ENCODE results near the gene C4orf50. TPM values are rescaled to one million over a fixed set of nuclear protein-coding genes. Genes with fewer than 3 reads are reported as not detected.

Gene C4orf50
- total and polyA plus RNA-seq, 11 donors, result 0.05 to 0.11 TPM; not detected in 9

DNA sequence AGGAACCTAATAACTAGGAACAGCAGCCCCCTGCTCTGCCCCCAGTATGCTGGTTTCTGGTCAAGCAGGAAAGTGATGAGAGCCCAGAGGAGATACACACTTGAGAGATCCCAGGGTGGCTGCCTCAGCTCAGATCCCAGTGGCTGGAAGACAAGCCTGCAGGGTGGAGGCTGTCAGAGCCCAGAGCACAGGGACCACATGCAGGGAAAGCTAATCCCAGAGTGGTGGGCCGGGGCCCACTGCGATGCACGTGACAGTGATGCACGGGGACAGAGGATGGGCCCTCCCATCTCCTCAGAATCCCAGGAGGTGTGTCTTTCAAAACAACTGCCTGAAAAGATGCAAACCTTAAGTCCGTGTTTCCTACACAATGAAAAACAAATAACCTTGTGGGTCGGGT, 96.2 kb downstream of the C4orf50 start:
- H3K9me3 ChIP-seq, result no peaks in the 10 kb centered on the region
- peaks cover 0 to 65% (median 10%) of the 10 kb centered on the region in 9 donors for H3K27me3 ChIP-seq
- H3K36me3 ChIP-seq, result no peaks in the 10 kb centered on the region
- no peaks in the 10 kb centered on the region for H3K4me1 ChIP-seq
- no peak for DNase-seq
- TF ChIP-seq, protein P1, sequence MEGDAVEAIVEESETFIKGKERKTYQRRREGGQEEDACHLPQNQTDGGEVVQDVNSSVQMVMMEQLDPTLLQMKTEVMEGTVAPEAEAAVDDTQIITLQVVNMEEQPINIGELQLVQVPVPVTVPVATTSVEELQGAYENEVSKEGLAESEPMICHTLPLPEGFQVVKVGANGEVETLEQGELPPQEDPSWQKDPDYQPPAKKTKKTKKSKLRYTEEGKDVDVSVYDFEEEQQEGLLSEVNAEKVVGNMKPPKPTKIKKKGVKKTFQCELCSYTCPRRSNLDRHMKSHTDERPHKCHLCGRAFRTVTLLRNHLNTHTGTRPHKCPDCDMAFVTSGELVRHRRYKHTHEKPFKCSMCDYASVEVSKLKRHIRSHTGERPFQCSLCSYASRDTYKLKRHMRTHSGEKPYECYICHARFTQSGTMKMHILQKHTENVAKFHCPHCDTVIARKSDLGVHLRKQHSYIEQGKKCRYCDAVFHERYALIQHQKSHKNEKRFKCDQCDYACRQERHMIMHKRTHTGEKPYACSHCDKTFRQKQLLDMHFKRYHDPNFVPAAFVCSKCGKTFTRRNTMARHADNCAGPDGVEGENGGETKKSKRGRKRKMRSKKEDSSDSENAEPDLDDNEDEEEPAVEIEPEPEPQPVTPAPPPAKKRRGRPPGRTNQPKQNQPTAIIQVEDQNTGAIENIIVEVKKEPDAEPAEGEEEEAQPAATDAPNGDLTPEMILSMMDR (IDR thresholded peaks at IDR 0.05), result no peak
- TF ChIP-seq POLR2A (IDR thresholded peaks at IDR 0.05), result no peak
- ATAC-seq, result no peak
- intact Hi-C loops (cut with DNase I), result no loop called here
- no peak overlapping the region for H3K4me3 ChIP-seq
- H3K27ac ChIP-seq, result no peak overlapping the region
- WGBS, 4 donors, result 29 to 46% (median 45%) methylated on average over 6 of the region's 6 CpGs

DNA sequence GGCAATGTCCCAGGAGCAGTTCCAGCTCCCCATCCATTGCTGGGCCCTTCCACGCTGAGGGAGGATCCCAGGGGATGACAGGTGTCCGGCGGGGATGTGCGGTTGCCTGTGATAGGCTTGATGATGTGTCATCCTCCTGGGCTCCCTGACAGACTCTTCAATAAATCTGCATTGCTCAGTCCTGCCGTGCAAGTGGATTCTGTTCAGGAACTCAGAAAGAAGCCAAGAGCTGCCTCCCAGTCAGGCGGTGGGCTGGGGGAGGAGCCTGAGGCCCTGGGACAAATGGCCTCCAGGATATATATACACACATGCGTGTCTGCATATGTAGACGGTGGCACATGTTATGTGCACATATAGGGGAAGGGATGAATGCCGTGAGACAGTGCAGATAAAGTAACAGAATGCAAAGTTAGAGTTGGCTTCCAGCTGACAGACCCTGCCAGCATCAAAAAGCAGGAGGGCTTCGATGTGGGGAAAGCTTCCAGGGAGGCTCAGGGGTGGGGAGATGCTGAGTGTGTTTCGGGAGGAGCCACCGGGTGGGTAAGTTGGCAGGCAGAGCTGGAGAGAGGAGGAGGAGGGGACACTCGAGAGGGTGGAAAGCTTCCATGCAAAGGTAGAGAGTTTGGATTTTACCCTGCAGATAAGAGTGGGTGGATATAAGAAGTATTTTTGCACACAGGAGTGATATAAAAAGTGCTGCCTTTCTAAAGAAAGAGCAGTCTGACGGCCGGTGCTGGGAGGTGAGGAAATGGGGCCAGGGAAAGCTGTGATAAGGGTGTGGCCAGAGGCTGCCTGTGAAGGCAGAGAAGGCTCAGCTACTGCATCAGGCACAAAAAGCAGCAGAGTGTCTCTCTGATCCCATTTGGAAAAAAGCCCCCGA, 96.9 kb downstream of the C4orf50 start:
- TF ChIP-seq, protein P1 (IDR thresholded peaks at IDR 0.05), result no peak
- TF ChIP-seq POLR2A (IDR thresholded peaks at IDR 0.05), result no peak
- 24 to 45% (median 27%) methylated on average over 14 to 16 of the region's 16 CpGs for WGBS, 4 donors
- H3K27me3 ChIP-seq, result peaks cover 0 to 65% (median 10%) of the 10 kb centered on the region in 9 donors

DNA sequence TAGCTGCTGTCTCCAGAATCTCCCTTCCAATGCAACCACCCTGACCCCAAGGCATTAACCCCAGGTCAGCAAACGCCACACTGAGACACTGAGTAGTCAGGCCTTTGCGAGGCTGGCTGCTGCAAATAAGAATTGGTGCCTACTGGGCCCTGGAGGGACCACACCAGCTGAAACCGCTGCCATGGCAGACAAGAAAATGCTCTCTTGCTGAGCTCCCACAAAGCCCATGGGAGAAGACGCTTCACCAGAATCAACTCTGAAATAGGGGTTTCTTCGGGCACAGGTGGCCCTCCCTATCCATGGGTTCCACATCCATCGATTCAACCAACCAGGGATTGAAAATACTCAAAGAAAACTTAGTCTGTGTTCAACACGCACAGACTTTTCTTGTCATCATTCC, 98.7 kb downstream of the C4orf50 start:
- Histone ChIP-seq H3K4me1 (no peaks in the 10 kb centered on the region), H3K27ac (no peak overlapping the region), H3K27me3 (peaks cover 0 to 67% (median 10%) of the 10 kb centered on the region in 9 donors), H3K9me3 (no peaks in the 10 kb centered on the region), H3K36me3 (no peaks in the 10 kb centered on the region), H3K4me3 (no peak overlapping the region)
- 83 to 90% (median 87%) methylated on average over 7 of the region's 7 CpGs for WGBS, 4 donors
- no peak for ATAC-seq
- no peak for DNase-seq
- intact Hi-C loops (cut with DNase I), result no loop called here
- TF ChIP-seq, protein P1 (IDR thresholded peaks at IDR 0.05), result no peak
- TF ChIP-seq POLR2A (IDR thresholded peaks at IDR 0.05), result no peak

More for the DNA sequence above, 96.9 kb downstream of the C4orf50 start:
- no peak for DNase-seq
- Histone ChIP-seq H3K9me3 (no peaks in the 10 kb centered on the region), H3K4me1 (no peaks in the 10 kb centered on the region), H3K27ac (no peak overlapping the region), H3K4me3 (no peak overlapping the region), H3K36me3 (no peaks in the 10 kb centered on the region)
- intact Hi-C loops (cut with DNase I), result no loop called here
- no peak for ATAC-seq

DNA sequence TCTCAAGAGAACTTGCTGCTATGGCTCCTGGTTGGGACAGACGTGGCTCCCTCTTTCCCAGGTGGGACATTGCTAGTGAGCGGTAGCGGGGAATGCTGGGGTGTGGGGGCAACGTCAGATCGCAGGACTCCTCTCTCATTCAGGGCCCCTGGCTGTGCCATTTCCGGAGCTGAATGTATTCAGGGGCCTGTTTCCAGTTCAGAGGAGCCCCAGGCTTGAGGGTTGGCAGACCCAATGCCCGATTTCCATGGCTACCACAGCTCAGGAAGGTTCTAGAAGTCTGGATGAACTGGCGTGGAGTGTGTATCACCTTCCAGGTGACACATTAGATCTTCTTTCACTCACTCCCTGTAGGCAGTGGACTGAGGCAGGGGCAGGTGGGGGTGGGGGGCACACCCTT, 99.2 kb downstream of the C4orf50 start:
- no peaks in the 10 kb centered on the region for H3K36me3 ChIP-seq
- 79 to 87% (median 83%) methylated on average over 8 of the region's 8 CpGs for WGBS, 4 donors
- no peak overlapping the region for H3K27ac ChIP-seq
- DNase-seq, result no peak
- H3K27me3 ChIP-seq, result peaks cover 0 to 61% (median 10%) of the 10 kb centered on the region in 9 donors
- no peaks in the 10 kb centered on the region for H3K9me3 ChIP-seq
- intact Hi-C loops (cut with DNase I), result no loop called here
- H3K4me3 ChIP-seq, result no peak overlapping the region
- no peaks in the 10 kb centered on the region for H3K4me1 ChIP-seq
- TF ChIP-seq, protein P1 (IDR thresholded peaks at IDR 0.05), result no peak
- TF ChIP-seq POLR2A (IDR thresholded peaks at IDR 0.05), result no peak
- ATAC-seq, result no peak

Data from heart left ventricle (tissue), 16 donors.